ENCODE data around the gene NOMO2. TPM values are rescaled to one million over a fixed set of nuclear protein-coding genes. Genes with fewer than 3 reads are reported as not detected.
"Not testable (repeated sequence)": the region's sequence is repeated elsewhere in the genome, so short reads cannot be mapped to it uniquely, and the experiment has no call there.

Gene NOMO2
- total RNA-seq, 6 experiments from 2014 or later, result 53.6 to 88.5 (median 71.4) TPM

DNA sequence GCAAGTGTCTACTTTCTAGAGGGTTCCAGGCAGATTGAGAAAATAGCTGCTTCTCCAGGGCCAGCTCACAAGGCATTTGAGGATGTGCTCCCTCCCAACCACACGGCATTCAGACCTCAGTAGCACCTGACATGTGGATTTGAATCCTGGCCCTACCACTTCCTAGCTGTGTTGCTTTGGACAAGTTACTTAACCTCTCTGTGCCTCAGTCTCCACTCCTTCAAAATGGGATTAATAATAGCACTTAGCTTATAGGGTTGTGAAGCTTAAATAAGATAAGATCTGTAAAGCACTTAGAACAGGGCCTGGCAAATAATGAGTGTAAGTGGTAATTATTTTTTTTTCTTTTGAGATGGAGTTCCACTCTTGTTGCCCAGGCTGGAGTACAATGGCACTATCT is 21.0 kb upstream of the NOMO2 start:
- no CpG with 5 or more reads among the region's 1 CpG for WGBS (ENCODE audit: insufficient coverage, low coverage, low lambda C conversion rate, missing lambda C conversion rate)
- no peaks in the 10 kb centered on the region for H3K27me3 ChIP-seq
- DNase-seq (no peak), ATAC-seq (no peak)
- H3K9me3 ChIP-seq, result no peaks in the 10 kb centered on the region
- intact Hi-C loops (cut with DNase I), result no loop called here
- H3K4me1 ChIP-seq, result peaks cover 0 to 27% (median 4%) of the 10 kb centered on the region in 4 donors
- no peak for TF ChIP-seq POLR2A (IDR thresholded peaks at IDR 0.05)
- TF ChIP-seq, protein P1, sequence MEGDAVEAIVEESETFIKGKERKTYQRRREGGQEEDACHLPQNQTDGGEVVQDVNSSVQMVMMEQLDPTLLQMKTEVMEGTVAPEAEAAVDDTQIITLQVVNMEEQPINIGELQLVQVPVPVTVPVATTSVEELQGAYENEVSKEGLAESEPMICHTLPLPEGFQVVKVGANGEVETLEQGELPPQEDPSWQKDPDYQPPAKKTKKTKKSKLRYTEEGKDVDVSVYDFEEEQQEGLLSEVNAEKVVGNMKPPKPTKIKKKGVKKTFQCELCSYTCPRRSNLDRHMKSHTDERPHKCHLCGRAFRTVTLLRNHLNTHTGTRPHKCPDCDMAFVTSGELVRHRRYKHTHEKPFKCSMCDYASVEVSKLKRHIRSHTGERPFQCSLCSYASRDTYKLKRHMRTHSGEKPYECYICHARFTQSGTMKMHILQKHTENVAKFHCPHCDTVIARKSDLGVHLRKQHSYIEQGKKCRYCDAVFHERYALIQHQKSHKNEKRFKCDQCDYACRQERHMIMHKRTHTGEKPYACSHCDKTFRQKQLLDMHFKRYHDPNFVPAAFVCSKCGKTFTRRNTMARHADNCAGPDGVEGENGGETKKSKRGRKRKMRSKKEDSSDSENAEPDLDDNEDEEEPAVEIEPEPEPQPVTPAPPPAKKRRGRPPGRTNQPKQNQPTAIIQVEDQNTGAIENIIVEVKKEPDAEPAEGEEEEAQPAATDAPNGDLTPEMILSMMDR (IDR thresholded peaks at IDR 0.05), result no peak
- H3K4me3 ChIP-seq, result no peak overlapping the region
- H3K27ac ChIP-seq, result no peak overlapping the region
- H3K36me3 ChIP-seq, result peaks cover 0 to 10% (median 0%) of the 10 kb centered on the region in 4 donors

DNA sequence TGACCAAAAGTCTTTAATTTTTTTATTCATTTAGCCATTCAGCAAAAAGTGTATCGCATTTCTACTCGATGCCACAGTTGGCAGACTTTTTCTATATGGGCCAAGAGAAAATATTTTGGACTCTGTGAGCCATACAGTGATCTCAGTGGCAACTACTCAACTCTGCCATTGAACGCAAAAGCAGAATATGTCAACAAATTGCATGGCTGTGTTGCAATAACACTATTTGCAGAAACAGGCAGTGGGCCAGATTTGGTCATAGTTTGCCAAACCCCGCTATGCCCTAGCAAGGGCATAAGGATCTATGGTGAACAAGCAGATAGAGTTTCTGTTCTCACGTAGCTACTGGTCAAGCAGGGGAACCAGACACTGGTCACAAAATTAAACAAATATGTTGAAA is 18.5 kb upstream of the NOMO2 start:
- H3K9me3 ChIP-seq; H3K27me3 ChIP-seq; intact Hi-C loops (cut with DNase I); H3K4me3 ChIP-seq: not testable (repeated sequence)
- 26% methylated on average over 3 of the region's 5 CpGs for WGBS (ENCODE audit: insufficient coverage, low coverage, low lambda C conversion rate, missing lambda C conversion rate)
- DNase-seq (peak in 1 of 3 donors; percentile 53), ATAC-seq (peak; percentile 75 to 80 (median 79))
- Histone ChIP-seq H3K4me1 (peaks cover 0 to 19% (median 0%) of the 10 kb centered on the region in 4 donors), H3K36me3 (peaks cover 0 to 10% (median 0%) of the 10 kb centered on the region in 4 donors), H3K27ac (peak overlapping the region; percentile 60 to 86 (median 81))

DNA sequence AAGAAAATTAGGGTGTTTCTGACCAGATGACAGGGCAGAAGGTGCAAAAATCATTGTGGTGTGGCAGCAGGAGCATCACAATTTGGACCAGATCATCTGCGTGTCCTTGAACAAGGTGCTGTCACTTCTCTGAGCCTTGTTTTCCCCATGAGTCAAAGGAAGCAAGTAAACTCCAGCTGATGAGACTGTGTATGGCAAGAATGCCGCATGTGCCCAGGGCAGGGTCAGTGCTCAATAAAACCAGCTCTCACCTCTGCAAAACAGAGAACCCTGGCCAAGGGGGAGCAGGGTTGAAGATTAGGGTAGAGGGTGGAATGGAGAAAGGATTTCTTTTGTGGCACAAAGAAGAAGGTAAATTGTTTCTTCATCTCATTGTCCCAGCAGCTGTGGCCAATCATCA is 17.4 kb upstream of the NOMO2 start:
- H3K27me3 ChIP-seq; ATAC-seq; H3K9me3 ChIP-seq; intact Hi-C loops (cut with DNase I); H3K4me3 ChIP-seq; DNase-seq: not testable (repeated sequence)
- Histone ChIP-seq H3K27ac (peak overlapping the region; percentile 60 to 86 (median 81)), H3K36me3 (peaks cover 0 to 10% (median 0%) of the 10 kb centered on the region in 4 donors), H3K4me1 (peaks cover 0 to 19% (median 0%) of the 10 kb centered on the region in 4 donors)
- 78% methylated on average over 2 of the region's 2 CpGs for WGBS (ENCODE audit: insufficient coverage, low coverage, low lambda C conversion rate, missing lambda C conversion rate)

DNA sequence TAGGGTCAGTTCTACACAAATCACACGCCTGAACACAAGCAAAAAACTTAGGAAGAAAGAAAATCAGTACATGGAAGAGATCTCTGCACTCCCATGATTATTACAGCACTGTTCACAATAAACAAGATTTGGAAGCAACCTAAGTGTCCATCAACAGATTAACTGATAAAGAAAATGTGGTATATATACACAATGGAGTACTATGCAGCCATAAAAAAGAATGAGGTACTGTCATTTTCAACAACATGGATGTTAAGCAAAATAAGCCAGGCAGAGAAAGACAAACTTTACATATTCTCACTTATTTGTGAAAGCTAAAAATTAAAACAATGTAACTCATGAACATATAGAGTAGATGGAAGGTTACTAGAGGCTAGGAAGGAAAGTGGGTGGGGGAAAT is 16.0 kb upstream of the NOMO2 start:
- H3K36me3 ChIP-seq; H3K27me3 ChIP-seq; DNase-seq; H3K4me3 ChIP-seq; intact Hi-C loops (cut with DNase I); H3K9me3 ChIP-seq; ATAC-seq: not testable (repeated sequence)
- peaks cover 0 to 19% (median 0%) of the 10 kb centered on the region in 4 donors for H3K4me1 ChIP-seq
- H3K27ac ChIP-seq, result peak overlapping the region in 1 of 3 donors; percentile 2
- 67% methylated on average over 1 of the region's 1 CpG for WGBS (ENCODE audit: insufficient coverage, low coverage, low lambda C conversion rate, missing lambda C conversion rate)

DNA sequence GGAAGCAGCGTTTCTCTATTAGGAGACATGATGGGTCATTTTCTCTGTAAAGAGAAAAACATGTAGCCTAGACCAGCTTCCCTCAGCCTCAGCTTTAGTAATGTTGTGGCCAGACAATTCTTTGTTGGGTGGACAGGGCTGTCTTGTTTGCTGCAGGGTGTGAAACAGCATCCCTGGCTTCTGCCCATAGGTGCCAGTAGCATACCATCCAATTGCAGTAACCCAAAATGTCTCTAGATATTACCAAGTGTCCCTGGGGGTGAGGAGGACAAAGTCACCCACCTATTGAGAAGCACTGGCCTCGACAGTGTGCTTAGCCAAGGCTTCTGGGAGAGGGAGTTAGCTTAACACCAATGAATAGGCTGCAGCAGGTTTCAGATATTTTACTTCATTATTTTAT is 14.0 kb upstream of the NOMO2 start:
- ATAC-seq; intact Hi-C loops (cut with DNase I): not testable (repeated sequence)
- 50% methylated on average over 1 of the region's 2 CpGs for WGBS (ENCODE audit: insufficient coverage, low coverage, low lambda C conversion rate, missing lambda C conversion rate)

DNA sequence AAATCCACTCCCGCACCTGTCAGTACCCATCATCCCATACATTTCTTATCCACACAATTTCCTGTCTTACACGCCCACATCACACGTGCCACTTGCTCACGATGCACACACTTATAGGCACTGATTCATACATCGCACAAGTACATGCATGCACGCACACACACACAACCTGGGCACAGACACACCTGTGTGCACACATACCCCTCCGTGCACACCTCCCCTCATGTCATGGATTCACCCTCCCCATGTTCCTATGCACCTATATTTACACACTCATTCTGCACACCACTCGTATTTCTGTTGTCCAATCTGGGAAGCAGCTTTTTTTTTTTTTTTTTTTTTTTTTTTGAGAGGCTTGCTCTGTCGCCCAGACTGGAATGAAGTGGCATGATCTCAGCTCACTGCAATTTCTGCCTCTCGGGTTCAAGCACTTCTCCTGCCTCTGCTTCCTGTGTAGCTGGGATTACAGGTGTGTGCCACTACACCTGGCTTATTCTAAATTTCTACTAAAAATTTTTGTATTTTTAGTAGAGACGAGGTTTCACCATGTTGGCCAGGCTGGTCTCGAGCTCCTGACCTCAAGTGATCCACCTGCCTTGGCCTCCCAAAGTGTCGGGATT is 13.5 kb upstream of the NOMO2 start:
- intact Hi-C loops (cut with DNase I); H3K4me3 ChIP-seq; H3K27me3 ChIP-seq; DNase-seq; H3K27ac ChIP-seq; H3K9me3 ChIP-seq; H3K36me3 ChIP-seq; ATAC-seq: not testable (repeated sequence)
- 70% methylated on average over 9 of the region's 13 CpGs for WGBS (ENCODE audit: insufficient coverage, low coverage, low lambda C conversion rate, missing lambda C conversion rate)
- H3K4me1 ChIP-seq, result peaks cover 0 to 11% (median 0%) of the 10 kb centered on the region in 4 donors

More for the DNA sequence above, 14.0 kb upstream of the NOMO2 start:
- peaks cover 0 to 13% (median 0%) of the 10 kb centered on the region in 4 donors for H3K4me1 ChIP-seq
- DNase-seq, H3K9me3 ChIP-seq, H3K4me3 ChIP-seq, H3K36me3 ChIP-seq, H3K27ac ChIP-seq, H3K27me3 ChIP-seq: not testable (repeated sequence)

DNA sequence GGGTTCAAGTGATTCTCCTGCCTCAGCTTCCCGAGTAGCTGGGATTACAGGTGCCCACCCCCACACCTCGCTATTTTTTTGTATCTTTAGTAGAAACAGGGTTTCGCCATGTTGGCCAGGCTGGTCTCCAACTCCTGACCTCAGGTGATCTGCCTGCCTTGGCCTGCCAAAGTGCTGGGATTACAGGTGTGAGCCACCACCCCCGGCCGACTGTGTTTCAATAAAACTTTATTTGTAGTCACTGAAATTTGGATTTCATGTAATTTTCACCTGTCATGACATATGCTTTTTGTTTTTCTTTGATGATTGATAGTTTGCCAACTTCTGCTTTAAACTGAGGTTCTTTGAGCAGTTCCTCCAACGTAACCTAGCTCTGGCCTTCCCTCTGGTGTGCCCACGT is 12.0 kb upstream of the NOMO2 start:
- 28% methylated on average over 2 of the region's 7 CpGs for WGBS (ENCODE audit: insufficient coverage, low coverage, low lambda C conversion rate, missing lambda C conversion rate)
- DNase-seq; ATAC-seq; H3K27me3 ChIP-seq; H3K9me3 ChIP-seq; intact Hi-C loops (cut with DNase I); H3K27ac ChIP-seq; H3K4me1 ChIP-seq; H3K36me3 ChIP-seq; H3K4me3 ChIP-seq: not testable (repeated sequence)

DNA sequence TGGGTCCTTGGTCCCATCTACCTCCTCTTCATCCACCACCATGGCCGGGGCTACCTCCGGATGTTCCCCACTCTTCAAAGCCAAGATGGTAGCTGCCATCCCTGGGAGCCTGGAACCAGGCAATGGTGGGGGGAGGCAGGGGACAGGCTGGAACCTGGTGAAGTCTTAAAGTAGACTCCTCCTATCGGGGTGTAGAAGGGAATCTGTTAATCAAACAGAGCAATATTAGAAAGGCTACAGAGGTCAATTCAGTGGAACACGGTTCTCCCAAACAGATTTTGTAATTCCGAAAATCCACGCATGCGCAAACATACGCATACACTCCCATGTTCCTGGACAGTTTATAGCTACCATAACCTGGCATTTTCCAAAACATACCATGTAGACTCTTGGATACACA is 11.1 kb upstream of the NOMO2 start:
- WGBS (ENCODE audit: insufficient coverage, low coverage, low lambda C conversion rate, missing lambda C conversion rate), result 0% methylated on average over 1 of the region's 8 CpGs
- peak; percentile 41 to 69 (median 68) for ATAC-seq
- H3K27ac ChIP-seq, result peak overlapping the region in 2 of 3 donors; percentile 71 to 79
- DNase-seq; intact Hi-C loops (cut with DNase I); H3K4me1 ChIP-seq; H3K9me3 ChIP-seq; H3K36me3 ChIP-seq; H3K27me3 ChIP-seq: not testable (repeated sequence)
- peak overlapping the region in 2 of 3 donors; percentile 46 to 51 for H3K4me3 ChIP-seq

DNA sequence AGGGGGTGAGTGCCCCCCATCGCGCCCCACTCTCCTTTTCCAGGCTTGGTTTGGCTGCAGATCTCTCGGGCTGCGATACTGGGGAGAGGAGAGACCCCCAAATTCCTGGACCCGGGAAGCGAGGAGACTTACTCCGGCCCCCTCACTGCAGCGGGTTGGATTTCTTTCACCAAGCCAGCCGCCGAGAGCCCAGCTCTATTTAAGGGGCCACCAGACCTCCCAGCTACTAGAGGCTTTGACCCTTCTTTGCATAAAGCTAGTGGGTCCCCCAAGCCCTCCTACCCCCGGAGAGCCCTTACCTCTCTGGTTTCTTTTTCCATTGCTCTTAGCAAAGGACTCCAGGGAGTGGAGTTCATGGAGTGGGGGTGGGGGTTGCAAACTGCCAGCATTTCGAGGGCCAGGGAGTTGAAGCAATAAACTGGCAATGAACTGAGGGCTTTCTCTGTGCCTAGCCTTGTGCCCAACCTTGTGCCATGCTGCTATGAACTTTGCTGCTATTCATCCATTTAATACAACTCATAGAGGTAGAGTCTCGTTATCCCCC is 9.5 kb upstream of the NOMO2 start:
- ATAC-seq, result peak; percentile 57 to 62 (median 60)
- H3K36me3 ChIP-seq; H3K9me3 ChIP-seq; H3K4me1 ChIP-seq; H3K27me3 ChIP-seq; intact Hi-C loops (cut with DNase I); DNase-seq: not testable (repeated sequence)
- Histone ChIP-seq H3K27ac (peak overlapping the region in 2 of 3 donors; percentile 71 to 78), H3K4me3 (peak overlapping the region; percentile 27 to 52 (median 46))
- WGBS (ENCODE audit: insufficient coverage, low coverage, low lambda C conversion rate, missing lambda C conversion rate), result 38% methylated on average over 1 of the region's 13 CpGs

DNA sequence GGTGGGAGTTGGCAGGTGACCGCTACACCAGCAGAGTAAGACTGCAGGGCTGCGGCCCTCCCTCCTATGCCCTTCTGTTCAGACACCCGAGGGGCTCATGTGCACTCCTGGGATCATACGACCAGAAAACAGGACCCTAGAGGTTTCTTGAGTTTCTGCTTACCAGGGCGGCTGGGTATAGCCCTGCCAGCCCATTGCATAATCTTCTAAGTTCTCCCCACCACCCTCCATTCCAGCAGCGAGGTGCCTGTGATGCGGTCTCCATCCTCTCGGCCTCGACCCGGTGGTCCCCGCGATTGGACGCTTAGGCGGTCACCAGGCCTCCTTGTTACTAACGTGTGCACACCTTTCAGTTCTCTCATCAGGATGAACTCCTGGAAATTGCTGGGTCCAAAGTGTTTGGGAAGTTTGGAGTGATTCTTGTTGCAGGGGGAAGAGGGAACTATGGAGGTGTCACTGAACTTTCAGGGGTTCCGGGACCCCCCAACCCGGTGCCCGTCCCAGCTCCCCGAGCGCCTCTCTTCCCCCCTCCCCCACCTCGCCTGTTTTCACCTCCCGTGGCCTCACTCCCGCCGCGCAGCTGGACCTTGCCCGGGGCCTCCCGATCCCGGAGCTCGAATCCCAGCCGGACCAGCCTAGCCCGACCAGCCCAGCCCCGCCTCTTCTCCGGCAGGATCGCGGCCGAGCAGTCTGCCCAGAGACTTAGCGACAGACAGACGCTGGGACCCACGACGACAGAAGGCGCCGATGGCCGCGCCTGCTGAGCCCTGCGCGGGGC is 8.8 kb upstream of the NOMO2 start:
- peak; percentile 51 to 83 (median 63) for DNase-seq
- peak overlapping the region in 2 of 3 donors; percentile 43 to 78 for H3K27ac ChIP-seq
- H3K4me1 ChIP-seq; H3K36me3 ChIP-seq; H3K27me3 ChIP-seq; H3K9me3 ChIP-seq; intact Hi-C loops (cut with DNase I): not testable (repeated sequence)
- 0% methylated on average over 1 of the region's 46 CpGs for WGBS (ENCODE audit: insufficient coverage, low coverage, low lambda C conversion rate, missing lambda C conversion rate)
- H3K4me3 ChIP-seq, result peak overlapping the region in 2 of 3 donors; percentile 46 to 47
- ATAC-seq, result peak; percentile 79 to 94 (median 85)

Measured in right lobe of liver (tissue), 6 donors.